GM21447 (cell line): Measurements from ENCODE around the gene SMIM26.

Experiments used
- ATAC-seq: cut with Tn5 transposase; IDR thresholded peaks from one replicate; pipeline ENCODE4 v1.9.1; 2021; ENCODE audit not compliant: unreplicated experiment

Gene SMIM26

DNA sequence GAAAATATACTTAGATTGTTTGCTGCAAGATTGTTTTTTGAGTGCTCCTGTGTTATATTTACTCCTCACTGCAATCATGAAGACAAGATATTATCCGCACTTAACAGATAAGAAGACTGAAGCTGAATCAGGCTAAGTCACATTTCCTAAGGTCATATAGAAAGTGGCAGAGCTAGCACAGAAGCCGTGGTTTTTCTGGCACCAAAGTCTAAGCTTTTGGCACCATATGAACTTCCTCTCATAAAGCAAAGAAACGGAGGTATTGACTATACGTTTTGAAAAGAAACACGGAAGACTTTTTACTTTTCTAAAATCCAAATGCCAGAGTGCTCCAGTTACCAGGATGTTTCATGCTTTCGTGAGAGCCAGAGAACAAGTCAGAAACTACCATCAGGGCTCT lies 11.3 kb downstream of the SMIM26 start:
- ATAC-seq = no peak

DNA sequence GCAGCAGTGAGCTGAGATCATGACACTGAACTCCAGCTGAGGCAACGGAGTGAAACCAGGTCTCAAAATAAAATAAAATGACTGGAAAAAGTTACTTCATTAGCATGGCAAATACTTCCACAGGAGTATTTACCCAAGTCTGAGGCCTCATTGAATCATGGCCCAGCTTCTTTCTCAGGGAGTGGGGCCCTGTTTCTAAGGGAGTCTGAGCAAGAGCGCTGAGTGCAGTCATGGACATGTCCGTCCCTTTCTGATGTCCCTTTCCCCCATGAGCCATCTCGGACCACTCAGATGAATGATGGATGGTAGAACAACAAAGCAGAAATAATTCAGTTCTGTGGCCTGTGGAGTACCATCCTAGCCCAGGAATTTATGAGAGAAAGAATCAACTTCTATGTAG lies 12.8 kb downstream of the SMIM26 start:
- no peak for ATAC-seq

GRCh38 chr20:18585134-18585533 lies 17.9 kb downstream of the SMIM26 start:
- ATAC-seq = no peak

GRCh38 chr20:18587665-18588573 lies 20.7 kb downstream of the SMIM26 start, which contains the start of gene DTD1:
TSS of gene DTD1 (plus strand) at chr20:18588054. CDS start at chr20:18588073, 19 bp downstream.
- ATAC-seq = peak; percentile 97

DNA sequence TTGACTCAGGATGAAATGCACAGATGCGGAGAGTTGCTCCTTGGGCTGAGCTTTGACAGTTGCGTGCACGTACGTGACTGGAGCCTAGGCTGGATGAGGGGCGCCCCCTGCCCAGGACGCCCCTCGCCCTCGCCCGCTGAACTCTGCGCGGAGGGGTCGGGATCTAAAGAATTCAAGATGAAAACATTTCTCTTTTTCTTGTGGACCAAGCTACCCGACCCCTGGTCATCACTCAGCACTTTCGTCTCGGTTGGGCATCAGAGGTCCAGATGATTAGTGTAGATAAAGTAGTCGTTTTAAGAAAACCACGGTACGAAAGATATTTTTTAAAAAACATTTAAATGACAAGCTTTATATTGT lies 21.3 kb downstream of the SMIM26 start:
- ATAC-seq = peak; percentile 1

DNA sequence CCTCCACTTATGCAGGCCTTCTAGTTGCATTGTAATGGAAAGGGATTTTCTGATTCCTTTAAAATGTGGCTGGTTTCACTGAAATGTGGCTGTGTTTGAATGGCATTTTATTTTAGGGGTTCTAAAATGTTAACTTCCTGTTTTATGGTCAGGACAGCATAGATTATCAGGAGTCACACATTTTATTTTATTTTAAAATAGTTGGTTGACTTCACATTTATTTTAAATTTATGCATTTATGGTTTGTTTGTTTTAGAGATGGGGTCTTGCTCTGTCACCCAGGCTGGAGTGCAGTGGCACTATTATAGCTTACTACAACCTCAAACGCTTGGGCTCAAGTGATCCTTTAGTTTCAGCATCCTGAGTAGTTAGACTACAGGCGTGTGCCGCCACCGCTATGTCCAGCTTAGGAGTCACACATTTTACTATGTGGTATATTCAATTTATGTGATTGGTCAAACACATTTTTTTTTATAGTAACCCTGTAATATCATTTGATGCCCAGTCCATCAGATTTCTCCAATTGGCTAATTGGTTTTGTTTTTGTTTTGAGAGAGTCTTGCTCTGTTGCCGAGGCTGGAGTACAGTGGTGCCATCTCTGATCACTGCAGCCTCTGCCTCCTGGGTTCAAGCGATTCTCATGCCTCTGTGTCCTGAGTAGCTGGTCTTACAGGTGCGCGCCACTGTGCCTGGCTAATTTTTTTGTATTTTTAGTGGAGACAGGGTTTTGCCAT lies 22.9 kb downstream of the SMIM26 start:
- no peak for ATAC-seq

DNA sequence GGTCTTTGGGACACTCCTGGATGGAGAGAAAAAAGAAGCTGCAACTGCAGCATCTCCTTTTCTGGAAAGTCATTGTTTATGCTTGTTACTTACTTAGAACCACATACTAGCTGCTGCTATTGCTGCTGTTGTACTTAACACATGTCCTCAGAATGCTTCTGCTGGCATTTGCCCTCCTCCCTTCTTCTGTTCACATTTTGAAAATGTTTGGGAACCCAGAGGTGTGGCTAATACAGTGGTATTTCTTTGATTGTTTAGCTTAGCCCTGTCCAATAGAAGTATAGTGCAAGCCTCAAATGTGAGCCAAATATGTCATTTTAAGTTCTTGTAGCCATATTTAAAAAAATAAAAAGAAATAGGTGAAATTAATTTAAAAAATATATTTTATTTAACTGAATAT lies 29.0 kb downstream of the SMIM26 start:
- ATAC-seq = no peak

DNA sequence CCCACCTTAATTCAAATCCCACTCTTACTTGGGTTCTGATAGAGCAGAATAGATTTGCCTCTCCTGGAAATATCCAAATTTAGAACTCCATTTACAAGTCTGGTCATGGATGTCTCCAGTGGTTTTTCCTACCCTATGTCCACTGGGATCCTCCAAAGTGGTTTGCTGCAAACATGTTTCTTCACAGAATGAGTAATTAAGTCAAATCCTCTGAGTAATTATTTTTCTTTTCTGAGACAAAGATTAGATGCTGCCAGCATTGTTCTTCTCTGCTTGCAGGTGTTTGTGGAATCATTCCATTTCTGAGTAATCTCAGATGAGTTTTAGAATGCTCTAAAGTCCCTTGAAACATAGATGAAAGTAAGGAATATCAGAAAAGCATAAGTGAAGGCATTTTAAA lies 42.5 kb downstream of the SMIM26 start:
- no peak for ATAC-seq

DNA sequence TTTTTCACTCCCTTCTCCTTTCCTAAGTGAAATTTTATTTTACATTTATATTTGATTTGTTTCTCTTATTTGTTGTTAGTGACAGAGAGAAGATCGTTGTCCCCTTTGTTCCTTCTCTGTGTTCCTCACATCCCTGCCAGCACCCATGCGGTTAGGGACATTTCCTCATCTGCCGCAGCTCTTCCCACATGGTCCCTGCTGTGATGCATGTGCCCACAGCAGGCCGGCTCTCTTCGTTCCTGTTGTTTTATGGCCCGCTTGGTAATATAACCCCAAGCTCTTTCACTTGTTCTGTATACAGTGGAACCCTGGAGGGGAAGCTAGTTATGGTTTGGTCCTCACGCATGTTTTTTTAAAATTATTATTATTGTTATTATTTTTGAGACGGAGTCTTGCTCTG lies 44.3 kb downstream of the SMIM26 start:
- no peak for ATAC-seq

DNA sequence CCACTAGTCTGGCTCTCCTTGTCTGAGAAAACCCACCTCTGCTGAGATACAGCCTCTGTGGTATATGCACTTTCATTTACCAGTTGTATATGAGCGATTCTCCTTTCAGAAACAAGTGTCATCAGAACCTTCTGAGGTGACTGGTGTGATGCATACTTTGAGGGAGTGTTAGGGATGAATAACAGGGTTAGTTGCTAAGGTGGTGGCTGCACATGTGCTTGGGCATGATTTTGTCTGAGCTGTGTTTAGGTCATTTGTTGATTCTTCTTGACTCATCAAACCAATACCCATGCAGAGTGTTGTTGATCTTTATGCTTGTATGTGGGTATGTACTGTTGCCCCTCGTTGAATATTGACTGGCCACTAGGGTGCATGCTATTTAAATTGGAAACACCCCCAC lies 46.3 kb downstream of the SMIM26 start:
- no peak for ATAC-seq

DNA sequence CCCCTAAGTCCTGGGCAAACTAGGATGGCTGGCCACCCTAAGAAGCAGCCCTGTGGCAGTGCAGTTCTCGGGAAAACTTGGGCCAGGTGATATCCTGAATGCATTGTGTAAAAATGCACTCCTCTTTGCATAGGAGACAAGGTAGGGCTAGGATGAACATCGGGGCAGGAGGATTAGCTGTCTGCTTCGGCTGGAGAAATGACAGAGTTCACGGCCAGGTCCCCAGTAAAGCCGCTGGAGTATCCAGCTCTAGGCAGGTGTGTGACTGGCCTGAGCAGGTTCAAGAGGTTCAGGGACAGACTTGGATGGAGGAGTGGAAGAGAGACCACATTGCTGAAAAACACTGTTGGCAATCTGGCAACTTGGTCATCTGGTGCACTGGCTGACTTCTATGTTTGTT lies 47.0 kb downstream of the SMIM26 start:
- ATAC-seq = no peak

DNA sequence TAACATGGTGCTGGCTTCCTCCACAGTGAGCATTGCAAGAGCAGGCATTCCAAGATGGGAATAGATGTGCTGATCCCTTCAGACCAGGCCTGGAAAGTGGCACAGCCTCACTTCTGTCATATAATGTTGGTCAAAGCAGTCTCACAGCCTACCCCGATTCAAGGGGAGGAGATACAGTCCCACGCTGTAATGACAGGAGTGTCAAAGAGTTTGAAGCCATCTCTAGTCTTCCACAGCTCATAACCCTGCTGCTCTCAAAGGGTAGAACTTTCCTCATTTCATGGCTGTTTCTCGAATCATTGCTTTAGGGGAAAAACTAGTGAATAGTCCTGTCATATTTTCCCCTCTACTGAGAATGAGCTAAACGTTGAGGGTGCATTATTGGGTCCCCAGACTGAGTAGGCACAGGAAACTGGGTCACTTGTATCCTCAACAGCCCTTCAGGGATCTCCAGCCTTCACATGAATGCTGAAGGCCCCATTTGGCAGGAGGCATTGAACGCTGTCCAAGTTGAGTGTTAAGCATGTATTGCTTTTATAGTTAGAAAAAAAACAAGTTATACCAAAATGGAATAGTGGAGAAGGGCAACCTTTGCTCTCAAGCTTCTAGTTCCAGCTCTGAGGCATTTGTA lies 47.9 kb downstream of the SMIM26 start:
- no peak for ATAC-seq
